Measurements from ENCODE around the gene ID3.

- no peak for TF ChIP-seq CTCF (IDR thresholded peaks at IDR 0.05; ENCODE audit: control extremely low read depth in 1 of 3, insufficient read depth in 1 of 3, low read depth in 1 of 3, low read length in 3 of 3)
- TF ChIP-seq POLR2AphosphoS5 (IDR thresholded peaks at IDR 0.05; ENCODE audit: low read depth, low read length), result no peak
- no peak for TF ChIP-seq MAX (IDR thresholded peaks at IDR 0.05)
- no peak for TF ChIP-seq CBX8 (IDR thresholded peaks at IDR 0.05; ENCODE audit: borderline replicate concordance, low read depth, low read length)
- TF ChIP-seq POLR2A (IDR thresholded peaks at IDR 0.05; ENCODE audit: control extremely low read depth in 1 of 2, low read depth in 2 of 2, low read length in 2 of 2), result no peak
- TF ChIP-seq USF2 (IDR thresholded peaks at IDR 0.05; ENCODE audit: low read length), result no peak
- TF ChIP-seq NANOG (IDR thresholded peaks at IDR 0.05; ENCODE audit: insufficient read depth, low read depth, low read length, poor library complexity, severe bottlenecking), result no peak
- TF ChIP-seq SP1 (IDR thresholded peaks at IDR 0.05; ENCODE audit: low read depth, low read length), result no peak
- TF ChIP-seq RXRA (IDR thresholded peaks at IDR 0.05; ENCODE audit: insufficient read depth, low read depth, low read length), result no peak
Measured at GRCh38 chr1:23570001-23570691, 10.8 kb upstream of the ID3 start.

Measured in H1 (cell line).